Adrenal gland (tissue), 5 donors: ENCODE measurements around the gene ZFHX2.

Experiments used
- CTCF ChIP-seq, 6 experiments: fragments of 450-650 bp in 4 of 6; fragments of 200-600 bp in 2 of 6; sonication (generic) in 1 of 6; IDR thresholded peaks; 1 replicate in 5 of 6; 2 replicates in 1 of 6; pipeline versions ENCODE4 v1.5.1 to v1.8.0; 2016 to 2021; ENCODE audit warnings: antibody characterized with exemption in 6 of 6, mild to moderate bottlenecking in 2 of 6, moderate library complexity in 1 of 6
- POLR2A ChIP-seq, 2 donors: fragments of 450-650 bp; IDR thresholded peaks; one replicate each; pipeline ENCODE4 v1.6.1; 2017; ENCODE audit warnings: antibody characterized with exemption in 2 of 2, mild to moderate bottlenecking in 2 of 2, moderate library complexity in 1 of 2
- donor health status: DM: no; HTN: no; CAD: no.

GRCh38 chr14:23545740-23546365 lies 5.7 kb downstream of the ZFHX2 start:
- TF ChIP-seq CTCF (IDR thresholded peaks at IDR 0.05) (no peak), POLR2A (IDR thresholded peaks at IDR 0.05) (no peak)
